ENCODE results near the gene MYO9B. TPM values are rescaled to one million over a fixed set of nuclear protein-coding genes. Genes with fewer than 3 reads are reported as not detected.

MYO9B gene
- total and polyA plus RNA-seq, 2 of the 13 experiments (the other 11 are each of a cell fraction or from before 2014, with no cell fraction given): 18.0 to 18.3 TPM

GRCh38 chr19:17227798-17228367, 152.3 kb downstream of the MYO9B start (continued):
- TF ChIP-seq PLSCR1 (CRISPR knock-in tag; IDR thresholded peaks at IDR 0.05; ENCODE audit: borderline replicate concordance) (no peak), MAX (IDR thresholded peaks at IDR 0.05) (0 out of 2 replicates have a peak, but pooled peaks have one; percentile 22), WIZ (CRISPR knock-in tag; IDR thresholded peaks at IDR 0.05) (no peak), ZNF503 (CRISPR knock-in tag; IDR thresholded peaks at IDR 0.05) (no peak), AGO2 (optimal IDR thresholded peaks at IDR 0.05; ENCODE audit: low read depth, low read length) (peak; percentile 52), ZBTB33 (CRISPR knock-in tag; IDR thresholded peaks at IDR 0.05) (peak; percentile 86), FIP1L1 (IDR thresholded peaks at IDR 0.05; ENCODE audit: borderline replicate concordance, insufficient read depth, low read depth, low read length) (no peak), ZNF687 (CRISPR knock-in tag; IDR thresholded peaks at IDR 0.05) (0 out of 2 replicates have a peak, but pooled peaks have one; percentile 19), MLXIP (CRISPR knock-in tag; IDR thresholded peaks at IDR 0.05; ENCODE audit: borderline replicate concordance) (no peak), ZNF333 (CRISPR knock-in tag; IDR thresholded peaks at IDR 0.05; ENCODE audit: borderline replicate concordance) (no peak), RELA (CRISPR knock-in tag; IDR thresholded peaks at IDR 0.05) (no peak), MAZ (IDR thresholded peaks at IDR 0.05; ENCODE audit: borderline replicate concordance, low read depth, low read length) (no peak), MAZ (CRISPR knock-in tag; IDR thresholded peaks at IDR 0.05; ENCODE audit: low read depth) (no peak), TCF7 (IDR thresholded peaks at IDR 0.05; ENCODE audit: low read depth) (no peak), ZNF567 (CRISPR knock-in tag; IDR thresholded peaks at IDR 0.05; ENCODE audit: borderline replicate concordance) (no peak), ZNF337 (CRISPR knock-in tag; IDR thresholded peaks at IDR 0.05; ENCODE audit: borderline replicate concordance, low read depth) (no peak)
